OCI-M2 (cell line): Measurements from ENCODE around the gene CWC25.
A peak's percentile ranks its signal among the peaks of the same experiment; 100 is the strongest.
"Not testable (repeated sequence)": the region's sequence is repeated elsewhere in the genome, so short reads cannot be mapped to it uniquely, and the experiment has no call there.

ENCODE experiments used
- DNase-seq: peaks from one replicate; lab custom pipeline; 2025; ENCODE audit not compliant: unreplicated experiment; lab: John Stamatoyannopoulos, UW

The CWC25 gene

DNA sequence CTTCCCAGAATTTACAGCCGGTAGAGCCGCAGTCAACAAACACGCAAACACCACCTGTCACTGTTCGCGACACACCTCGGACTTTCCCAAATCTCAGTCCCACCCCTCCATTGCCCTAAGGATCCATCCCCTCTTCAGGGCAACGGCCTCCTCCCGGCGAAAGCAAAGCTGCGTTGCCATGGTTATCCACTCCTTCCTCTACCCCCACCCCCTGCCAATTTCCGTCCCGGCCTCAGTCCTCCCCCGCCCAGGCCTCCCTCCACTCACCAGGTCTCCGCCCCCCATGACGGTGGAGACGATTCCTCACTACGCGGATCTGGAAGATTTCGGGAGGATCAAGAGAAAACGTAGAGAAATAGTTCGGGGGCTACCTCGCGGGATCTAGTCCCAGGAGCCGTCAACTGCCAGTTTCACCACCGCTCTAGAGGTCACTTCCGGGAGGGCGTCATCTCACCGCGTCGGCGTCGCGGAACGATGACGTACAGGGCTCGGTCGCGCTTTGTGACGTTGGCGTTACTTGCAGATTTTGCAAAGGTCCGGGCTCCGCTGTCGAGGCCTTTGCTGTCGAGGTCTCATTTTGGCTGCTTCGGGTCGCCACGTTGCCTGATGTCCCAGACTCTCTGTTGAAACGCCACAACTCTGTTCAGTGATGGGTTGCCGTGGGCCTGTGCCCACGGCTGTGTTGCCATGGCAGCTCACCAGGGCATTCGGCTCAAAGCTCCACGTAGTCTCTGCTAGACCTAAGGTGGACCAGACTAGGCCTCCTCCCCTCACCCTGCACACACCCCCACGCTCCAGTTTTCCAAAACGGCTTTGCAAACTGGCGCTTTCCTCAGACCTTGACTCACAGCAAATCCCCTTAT, at the start of gene CWC25:
CWC25 (minus strand) TSS at position 423 of the 863 bp plus-strand sequence; CDS start at position 285, 138 bp downstream.
- DNase-seq, result peak; percentile 92

DNA sequence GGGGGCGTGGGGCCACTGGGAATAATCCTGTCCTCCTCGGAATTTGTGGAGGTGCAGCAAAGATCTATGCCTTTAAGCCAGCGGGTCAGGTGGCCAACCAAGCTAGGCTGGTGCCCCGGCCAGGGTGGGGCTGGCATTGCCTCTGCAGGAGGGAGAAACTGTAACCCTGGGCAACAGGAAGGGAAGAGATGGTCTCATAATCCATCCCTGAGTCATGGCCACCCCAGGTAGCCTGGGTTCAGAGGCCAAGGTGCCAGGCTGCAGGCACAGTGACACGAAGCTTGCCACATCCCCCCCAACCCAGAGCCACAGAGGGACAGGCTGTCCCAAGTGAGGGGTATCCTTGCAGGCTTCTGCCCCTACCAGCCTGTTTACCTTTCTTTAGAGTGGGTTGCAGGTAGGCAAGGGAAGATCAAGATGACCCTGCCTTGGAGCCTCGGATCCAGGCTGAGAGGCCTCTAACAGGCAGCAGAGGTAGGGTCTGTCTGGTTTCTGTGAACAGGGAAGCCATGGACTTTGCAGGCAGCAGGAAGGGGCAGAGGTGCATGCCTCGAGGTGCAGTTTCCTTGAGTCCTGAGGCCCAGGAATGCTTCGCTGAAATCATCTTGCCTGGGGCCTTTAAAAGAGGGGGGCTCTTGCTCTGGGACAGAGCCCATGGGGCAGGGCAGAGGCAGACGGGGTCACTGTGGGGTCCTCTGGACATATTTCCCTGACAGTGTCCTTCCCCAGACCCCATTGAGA, 48.7 kb upstream of the CWC25 start:
- no peak for DNase-seq

DNA sequence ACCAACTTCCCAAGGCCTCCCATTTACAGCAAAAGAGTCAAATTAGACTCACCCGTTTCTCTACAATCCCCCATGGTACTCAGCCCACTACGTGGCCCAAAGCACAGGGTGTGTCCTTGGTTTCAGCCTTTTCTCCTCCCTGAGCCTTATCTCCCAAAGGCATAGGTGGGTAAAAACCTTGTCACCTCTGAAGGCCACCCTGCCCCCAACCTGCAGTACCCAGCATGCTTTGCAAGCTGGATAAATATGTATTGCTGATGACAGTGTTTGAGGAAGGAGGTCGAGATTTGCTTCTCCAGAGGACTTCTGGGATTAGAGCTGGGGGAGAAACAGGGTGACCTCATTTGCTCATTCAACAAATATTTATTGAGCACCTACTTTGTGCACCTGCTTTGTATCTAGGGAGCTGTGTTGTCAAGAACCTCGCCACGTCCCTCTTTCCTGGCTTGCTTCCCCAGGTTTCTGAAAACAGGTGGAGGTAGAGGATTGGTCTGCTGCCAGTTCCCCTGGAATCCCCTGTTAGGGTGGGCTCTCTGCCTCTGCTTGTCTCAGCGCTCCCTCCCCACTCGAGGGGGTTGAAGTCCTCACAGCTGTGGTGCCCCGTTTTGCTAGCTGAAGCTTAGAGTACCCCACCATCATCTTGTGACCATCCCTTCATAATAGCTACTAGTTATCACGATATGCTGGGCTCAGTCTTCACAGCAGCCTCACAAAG, 47.7 kb upstream of the CWC25 start:
- no peak for DNase-seq

GRCh38 chr17:38872027-38872511, 46.9 kb upstream of the CWC25 start:
- no peak for DNase-seq

GRCh38 chr17:38871247-38872015, 46.3 kb upstream of the CWC25 start:
- no peak for DNase-seq

DNA sequence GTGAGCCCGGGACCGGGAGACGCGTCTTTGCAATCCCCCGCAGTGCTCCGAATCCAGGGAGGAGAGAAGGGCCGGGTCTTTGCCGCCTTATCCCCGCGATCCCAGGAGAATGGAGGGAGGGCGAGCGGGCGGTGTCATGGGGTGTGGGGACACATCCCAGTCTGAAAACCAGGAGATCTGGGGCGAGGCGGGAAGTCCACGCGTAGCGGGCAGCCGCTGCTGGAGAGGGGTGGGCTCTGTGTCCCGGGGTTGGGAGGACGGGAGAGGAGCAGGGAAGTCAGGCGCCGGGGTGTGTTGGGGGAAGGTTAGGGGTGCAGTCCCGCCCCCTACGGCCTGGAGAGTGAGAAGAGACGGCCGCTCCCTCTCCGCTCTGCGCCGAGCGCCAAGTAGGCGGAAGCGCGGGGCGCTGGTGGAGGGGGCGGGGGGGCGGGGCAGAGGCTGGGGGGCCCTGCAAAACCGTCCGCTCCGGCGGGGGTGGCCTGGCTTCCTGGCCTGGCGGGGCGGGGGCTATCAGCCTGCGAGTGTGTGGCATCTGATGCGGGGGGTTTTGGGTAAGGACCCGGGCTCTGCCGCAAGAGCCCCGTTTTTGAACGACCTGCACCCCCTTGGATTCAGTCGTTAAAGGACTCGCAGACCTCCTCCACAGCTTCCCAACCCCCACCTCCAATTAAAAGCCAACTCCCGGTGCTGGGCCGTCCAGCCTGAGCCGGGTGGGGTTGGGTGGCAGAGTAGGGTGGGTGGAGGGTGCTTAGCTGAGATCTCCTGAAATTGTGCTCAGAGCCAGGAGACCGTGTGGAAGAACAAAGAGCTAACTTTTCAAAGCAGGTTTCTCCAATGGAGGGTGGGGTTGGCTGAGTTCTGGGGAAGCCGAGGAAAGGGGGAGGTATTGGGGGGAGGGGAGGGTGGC, 45.4 kb upstream of the CWC25 start:
- DNase-seq, result no peak

GRCh38 chr17:38869526-38870258, 44.6 kb upstream of the CWC25 start, which contains the start of gene LASP1:
Gene LASP1, plus strand, starts transcription at chr17:38870058. Its CDS starts 132 bp downstream, at chr17:38870190.
- DNase-seq, result no peak

DNA sequence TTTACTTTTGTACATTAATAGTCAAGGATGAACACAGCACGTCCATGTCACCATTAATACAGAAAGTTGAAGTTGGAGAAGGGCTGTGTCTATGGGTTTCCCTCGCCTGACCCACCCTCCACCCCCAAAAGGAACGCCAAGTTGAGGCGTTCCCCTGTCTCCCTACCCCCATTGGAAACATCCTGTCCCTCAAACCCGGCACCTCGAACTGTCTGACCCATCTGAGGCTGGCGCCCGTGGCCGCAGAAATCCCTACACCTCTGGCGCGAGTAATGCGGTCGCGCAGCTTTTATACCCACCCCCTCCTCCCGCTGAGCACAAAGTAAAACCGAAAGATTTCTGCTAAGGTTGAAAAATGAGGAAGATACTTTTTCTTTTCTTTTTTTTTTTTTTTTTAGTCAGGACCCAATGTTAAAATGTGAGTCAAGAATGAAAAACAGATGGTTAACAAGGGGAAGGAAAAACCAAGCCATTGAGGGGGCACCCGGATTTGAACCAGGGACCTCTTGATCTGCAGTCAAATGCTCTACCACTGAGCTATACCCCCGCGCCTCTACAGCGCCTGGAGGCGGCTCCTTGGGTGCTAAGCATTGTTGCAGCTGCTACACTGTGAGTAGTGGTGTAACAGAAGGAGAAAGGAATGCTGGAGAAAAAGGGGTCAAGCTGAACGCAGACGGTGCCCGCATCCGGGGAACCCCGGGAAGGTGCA, 43.9 kb upstream of the CWC25 start:
- DNase-seq, result peak; percentile 70

- DNase-seq, result peak; percentile 57
These were observed 43.1 kb upstream of the CWC25 start for GRCh38 chr17:38867968-38868816.

DNA sequence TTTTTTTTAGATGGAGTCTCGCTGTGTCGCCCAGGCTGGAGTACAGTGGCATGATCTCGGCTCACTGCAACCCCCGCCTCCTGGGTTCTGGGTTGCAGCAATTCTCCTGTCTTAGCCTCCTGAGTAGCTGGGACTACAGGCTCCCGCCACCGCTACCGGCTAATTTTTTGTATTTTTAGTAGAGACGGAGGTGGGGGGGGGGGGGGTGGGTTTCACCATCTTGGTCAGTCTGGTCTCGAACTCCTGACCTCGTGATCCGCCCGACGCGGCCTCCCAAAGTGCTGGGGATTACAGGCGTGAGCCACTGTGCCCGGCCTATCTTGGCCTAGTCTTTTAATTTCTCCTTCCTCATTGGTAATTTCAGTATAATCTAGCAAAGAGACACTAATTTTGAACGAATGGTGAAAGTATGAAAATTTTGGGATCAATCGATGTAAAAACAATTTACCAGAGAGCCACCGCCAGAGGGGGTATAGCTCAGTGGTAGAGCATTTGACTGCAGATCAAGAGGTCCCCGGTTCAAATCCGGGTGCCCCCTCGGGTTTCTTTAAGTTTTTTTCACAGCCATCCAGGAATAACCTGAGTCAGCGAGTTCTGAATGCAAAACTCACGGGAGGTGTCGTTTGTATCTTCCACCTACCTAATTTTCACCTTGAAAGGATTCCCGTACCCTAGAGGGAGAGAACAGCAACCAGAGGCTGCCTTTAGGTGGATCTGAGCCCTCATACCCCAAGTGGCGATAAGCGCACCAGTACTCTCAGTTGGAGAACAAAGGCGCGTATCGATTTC, 42.3 kb upstream of the CWC25 start:
- DNase-seq, result peak; percentile 78

DNA sequence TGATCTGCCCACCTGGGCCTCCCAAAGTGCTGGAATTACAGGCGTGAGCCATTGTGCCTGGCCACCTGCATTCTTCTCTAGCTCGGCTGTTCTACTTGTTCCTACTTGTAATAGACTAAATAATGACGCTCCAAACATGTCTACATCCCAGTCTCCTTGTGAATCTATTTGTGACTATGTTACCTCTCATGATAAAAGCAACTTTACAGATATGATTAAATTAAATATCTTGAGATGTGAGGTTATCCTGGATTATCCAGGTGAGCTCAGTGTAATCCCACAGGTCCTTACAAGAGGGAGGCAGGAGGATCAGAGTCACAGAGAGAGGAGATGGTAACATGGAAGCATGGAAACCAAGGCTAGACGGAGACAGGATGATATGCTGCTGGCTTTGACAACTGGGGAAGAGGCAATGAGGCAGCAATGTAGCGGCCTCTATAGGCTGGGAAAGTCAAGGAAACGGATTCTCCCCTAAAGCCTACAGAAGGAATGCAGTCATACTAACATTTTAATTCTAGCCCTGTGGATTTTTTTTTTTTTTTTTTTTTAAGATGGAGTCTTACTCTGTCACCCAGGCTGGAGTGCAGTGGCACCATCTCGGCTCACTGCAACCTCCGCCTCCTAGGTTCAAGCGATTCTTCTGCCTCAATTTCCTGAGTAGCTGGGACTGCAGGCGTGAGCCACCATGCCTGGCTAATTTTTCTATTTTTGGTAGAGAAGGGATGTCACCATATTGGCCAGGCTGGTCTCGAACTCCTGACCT, 39.7 kb upstream of the CWC25 start:
- no peak for DNase-seq

DNA sequence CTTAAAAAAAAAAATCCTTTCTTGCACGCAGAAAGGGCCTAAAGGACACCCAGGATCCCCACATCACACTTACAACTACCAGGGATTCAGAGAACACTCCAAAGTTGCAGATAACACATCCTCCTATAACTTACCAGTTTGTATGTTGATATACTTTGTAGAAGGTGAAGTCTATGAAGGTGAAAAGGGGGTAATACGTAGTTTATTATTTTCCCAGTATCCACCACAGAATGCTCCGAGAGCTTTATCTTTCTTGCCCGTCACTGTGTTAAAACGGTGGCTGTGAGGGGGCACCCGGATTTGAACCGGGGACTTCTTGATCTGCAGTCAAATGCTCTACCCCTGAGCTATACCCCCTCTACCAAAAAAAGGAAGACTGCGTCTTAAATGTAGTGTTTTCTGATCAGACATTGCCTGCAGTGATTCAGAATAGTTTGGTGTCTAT, 36.3 kb upstream of the CWC25 start:
- DNase-seq, result no peak

GRCh38 chr17:38857271-38857670, 32.1 kb upstream of the CWC25 start:
- no peak for DNase-seq

GRCh38 chr17:38855101-38855714, 30.1 kb upstream of the CWC25 start:
- not testable (repeated sequence) for DNase-seq
